Prostate gland (tissue), 2 donors: ENCODE measurements around the gene KIF26B.

Experiments
- POLR2A ChIP-seq: fragments of 450-650 bp; IDR thresholded peaks from one replicate; pipeline ENCODE4 v1.6.1; 2016; ENCODE audit warnings: antibody characterized with exemption, mild to moderate bottlenecking
- POLR2AphosphoS5 ChIP-seq: sonication (generic); formaldehyde crosslinking; IDR thresholded peaks from one replicate; pipeline ENCODE4 v1.6.1; 2017; ENCODE audit warnings: antibody characterized with exemption
- TF ChIP-seq, protein P1 (sequence below), 4 experiments: fragments of 200-600 bp in 2 of 4; fragments of 450-650 bp in 2 of 4; sonication (generic) in 2 of 4; IDR thresholded peaks; 1 replicate in 3 of 4; 2 replicates in 1 of 4; pipeline ENCODE4 v1.5.1; 2016 to 2019; ENCODE audit warnings: antibody characterized with exemption in 4 of 4, mild to moderate bottlenecking in 2 of 4, moderate library complexity in 2 of 4

DNA sequence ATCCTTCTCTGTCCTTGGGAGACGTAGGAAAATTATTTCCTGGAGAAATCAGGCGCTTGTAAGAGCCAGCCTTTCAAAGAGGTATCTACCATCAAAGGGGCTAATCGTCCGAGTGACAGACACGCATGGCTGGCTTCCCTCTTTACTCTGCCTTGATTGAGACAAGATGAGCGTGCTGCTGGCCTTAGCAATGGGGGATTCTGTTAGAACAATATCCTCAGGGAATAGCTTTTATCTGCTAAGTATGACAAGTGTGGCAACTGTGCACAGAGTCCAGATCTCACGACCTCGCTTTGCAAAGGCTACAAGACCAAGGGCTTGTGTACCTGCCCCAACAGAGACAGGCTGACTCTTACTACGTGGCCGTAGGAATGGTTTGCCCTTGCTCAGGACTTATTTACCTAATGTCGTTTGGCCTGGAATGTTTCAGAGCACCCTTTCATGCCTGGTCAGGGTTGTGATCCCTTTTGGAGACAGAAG, 417.1 kb downstream of the KIF26B start:
- TF ChIP-seq POLR2A, result no peak
- TF ChIP-seq, protein P1, sequence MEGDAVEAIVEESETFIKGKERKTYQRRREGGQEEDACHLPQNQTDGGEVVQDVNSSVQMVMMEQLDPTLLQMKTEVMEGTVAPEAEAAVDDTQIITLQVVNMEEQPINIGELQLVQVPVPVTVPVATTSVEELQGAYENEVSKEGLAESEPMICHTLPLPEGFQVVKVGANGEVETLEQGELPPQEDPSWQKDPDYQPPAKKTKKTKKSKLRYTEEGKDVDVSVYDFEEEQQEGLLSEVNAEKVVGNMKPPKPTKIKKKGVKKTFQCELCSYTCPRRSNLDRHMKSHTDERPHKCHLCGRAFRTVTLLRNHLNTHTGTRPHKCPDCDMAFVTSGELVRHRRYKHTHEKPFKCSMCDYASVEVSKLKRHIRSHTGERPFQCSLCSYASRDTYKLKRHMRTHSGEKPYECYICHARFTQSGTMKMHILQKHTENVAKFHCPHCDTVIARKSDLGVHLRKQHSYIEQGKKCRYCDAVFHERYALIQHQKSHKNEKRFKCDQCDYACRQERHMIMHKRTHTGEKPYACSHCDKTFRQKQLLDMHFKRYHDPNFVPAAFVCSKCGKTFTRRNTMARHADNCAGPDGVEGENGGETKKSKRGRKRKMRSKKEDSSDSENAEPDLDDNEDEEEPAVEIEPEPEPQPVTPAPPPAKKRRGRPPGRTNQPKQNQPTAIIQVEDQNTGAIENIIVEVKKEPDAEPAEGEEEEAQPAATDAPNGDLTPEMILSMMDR (IDR thresholded peaks at IDR 0.05), result no peak
- TF ChIP-seq POLR2AphosphoS5, result no peak
